HG03460 (cell line): ENCODE results near the gene CYS1.
A peak's percentile ranks its signal among the peaks of the same experiment; 100 is the strongest.
"Not testable (repeated sequence)": the region's sequence is repeated elsewhere in the genome, so short reads cannot be mapped to it uniquely, and the experiment has no call there.

Source experiments
- ATAC-seq: cut with Tn5 transposase; IDR thresholded peaks from one replicate; pipeline ENCODE4 v1.9.1; 2021; ENCODE audit not compliant: unreplicated experiment

The CYS1 gene, protein sequence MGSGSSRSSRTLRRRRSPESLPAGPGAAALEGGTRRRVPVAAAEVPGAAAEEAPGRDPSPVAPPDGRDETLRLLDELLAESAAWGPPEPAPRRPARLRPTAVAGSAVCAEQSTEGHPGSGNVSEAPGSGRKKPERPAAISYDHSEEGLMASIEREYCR

DNA sequence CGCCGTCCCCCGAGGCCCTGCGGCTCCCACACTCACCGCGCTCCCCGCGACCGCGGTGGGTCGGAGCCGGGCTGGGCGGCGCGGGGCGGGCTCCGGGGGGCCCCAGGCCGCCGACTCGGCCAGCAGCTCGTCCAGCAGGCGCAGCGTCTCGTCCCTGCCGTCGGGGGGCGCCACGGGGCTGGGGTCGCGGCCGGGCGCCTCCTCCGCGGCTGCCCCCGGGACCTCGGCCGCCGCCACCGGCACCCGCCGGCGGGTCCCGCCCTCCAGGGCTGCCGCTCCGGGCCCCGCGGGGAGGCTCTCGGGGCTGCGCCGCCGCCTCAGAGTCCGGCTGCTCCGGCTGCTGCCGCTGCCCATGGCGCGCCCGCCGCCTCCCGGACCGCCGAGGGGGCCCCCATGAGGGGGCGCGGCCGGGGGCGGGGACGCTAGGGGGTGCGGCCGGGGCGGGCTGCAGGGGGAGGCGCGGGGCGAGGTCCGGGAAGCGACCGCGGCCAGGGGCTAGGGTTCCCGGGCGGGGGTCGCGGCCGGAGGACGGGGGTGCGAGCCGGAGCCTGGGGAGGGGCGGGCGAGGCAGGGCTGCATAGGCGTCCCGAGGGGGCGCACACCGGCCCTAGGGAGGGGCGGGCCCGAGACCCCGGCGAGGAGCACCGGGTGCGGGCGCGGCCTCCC, at the start of gene CYS1:
TSS of gene CYS1 (minus strand) at position 542 of the 666 bp plus-strand sequence. CDS start at position 354, 188 bp downstream.
- peak; percentile 30 for ATAC-seq

DNA sequence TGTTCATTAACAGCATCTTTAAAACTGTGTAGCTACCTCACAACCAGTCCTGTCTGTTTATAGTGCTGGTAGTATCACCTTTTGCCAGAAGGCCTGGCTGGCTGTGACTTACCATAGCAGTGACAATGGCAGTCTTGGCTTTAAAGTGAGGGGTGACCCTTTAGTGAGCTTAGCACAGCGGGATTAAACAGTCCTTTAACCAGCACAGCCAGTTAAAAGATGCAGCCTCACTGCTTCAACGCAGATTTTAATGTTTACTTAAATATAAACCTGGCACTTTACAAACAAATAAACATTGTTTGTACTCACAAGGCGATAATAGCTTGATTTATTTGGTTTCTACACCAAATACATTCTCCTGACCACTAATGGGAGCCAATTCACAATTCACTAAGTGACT, 49.3 kb upstream of the CYS1 start:
- no peak for ATAC-seq

DNA sequence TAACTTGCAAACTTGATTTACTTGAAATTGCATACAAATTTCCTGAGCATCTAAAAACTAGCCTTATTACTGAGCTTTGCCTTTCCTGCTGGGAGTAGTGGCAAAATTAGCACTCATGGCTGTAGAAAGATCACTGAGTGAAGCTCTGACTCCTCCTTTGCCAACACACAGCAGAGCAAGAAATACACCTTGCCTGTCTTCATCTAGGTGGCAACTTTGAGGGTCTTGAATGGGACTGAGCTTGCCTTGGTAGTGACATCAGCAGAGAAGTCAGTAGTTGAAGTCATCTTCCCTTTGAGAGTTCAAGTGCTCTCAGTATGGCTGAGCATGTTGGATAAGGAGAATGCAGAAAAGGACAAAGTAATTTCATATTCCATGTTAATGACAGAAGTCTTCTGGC, 48.2 kb upstream of the CYS1 start:
- no peak for ATAC-seq

DNA sequence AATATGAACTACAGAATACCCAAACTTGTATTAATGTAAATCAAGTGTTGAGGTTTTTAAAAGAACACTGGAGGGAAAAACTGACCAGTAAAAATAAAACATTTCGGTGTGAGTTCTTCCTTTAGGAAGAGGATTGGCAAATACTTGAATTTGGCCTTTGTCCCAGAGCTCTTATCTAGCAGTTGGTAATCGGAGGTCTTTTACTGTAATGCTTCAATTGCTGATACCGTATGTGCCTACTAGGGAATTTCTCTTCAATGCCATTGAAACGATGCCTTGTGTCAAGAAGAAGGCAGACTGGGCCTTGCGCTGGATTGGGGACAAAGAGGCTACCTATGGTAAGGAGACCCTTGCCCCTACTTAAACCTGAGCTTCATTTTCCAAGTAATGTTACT, 46.4 kb upstream of the CYS1 start:
- no peak for ATAC-seq

DNA sequence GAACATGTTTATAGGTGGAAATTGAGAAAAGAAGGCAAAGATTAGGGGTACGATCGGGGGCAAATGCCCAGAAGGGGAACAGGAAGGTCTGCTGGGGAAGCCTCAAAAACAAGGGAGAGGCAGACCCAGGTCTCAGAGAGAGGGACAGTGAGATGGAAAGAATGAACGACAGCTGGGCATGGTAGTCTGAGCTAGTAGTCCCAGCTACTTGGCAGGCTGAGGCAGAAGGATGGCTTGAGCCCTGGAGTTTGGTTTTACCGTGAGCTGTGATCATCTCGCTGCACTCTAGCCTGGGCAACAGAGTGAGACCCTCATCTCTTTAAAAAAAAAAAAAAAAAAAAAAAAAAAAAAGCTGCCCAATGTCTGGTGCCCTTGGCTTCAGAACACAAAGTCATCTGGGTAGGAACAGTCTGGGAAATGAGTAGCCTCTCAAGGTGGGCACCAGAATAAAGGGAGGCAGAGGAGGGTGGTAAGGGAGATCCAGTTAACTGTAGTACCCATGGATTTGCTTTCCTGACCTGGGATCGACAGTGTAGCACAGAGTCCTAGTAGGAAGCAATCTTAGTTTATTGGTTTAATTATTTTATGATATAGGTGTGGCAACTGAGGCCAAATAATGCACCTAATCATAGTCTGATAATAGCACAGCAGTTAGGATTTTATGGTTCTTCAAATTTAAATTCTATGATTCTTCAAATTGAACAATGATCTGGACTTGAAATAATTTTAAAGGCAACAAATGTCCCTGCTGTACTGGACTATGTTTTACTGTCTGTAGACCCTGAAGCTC, 45.8 kb upstream of the CYS1 start:
- ATAC-seq: no peak

DNA sequence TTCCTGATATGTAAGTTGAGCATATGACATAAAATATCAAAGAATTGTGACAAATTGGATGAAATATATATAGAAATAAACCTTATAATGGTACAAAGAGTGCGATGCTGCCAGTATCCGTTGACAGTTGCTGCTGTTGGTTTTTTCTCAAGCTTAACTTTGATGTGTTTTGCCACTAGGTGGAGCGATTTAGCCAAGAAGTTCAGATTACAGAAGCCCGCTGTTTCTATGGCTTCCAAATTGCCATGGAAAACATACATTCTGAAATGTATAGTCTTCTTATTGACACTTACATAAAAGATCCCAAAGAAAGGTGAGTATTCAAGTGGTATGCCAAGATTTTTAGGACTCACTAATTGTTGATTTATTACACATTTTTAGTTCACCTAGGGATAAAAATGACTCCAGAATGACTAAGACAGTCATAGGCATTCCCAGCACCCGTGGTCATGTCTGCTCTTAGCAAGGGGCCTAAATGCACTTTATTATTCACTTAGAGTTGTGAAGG, 44.4 kb upstream of the CYS1 start:
- no peak for ATAC-seq

DNA sequence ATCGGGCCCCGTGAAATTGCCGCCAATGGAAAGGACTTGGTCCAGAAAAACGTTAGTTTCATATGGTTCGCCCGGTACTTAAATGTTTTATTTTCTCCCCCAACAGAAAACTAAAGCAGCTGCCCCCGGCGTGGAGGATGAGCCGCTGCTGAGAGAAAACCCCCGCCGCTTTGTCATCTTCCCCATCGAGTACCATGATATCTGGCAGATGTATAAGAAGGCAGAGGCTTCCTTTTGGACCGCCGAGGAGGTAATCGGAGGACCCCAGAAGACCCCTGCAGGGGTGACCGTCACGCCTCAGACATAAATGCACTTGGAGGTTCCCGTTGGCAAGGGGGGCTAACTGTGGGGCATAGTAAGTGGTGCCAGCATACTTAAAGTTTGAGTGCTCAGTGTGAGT, 43.1 kb upstream of the CYS1 start:
- ATAC-seq: no peak

DNA sequence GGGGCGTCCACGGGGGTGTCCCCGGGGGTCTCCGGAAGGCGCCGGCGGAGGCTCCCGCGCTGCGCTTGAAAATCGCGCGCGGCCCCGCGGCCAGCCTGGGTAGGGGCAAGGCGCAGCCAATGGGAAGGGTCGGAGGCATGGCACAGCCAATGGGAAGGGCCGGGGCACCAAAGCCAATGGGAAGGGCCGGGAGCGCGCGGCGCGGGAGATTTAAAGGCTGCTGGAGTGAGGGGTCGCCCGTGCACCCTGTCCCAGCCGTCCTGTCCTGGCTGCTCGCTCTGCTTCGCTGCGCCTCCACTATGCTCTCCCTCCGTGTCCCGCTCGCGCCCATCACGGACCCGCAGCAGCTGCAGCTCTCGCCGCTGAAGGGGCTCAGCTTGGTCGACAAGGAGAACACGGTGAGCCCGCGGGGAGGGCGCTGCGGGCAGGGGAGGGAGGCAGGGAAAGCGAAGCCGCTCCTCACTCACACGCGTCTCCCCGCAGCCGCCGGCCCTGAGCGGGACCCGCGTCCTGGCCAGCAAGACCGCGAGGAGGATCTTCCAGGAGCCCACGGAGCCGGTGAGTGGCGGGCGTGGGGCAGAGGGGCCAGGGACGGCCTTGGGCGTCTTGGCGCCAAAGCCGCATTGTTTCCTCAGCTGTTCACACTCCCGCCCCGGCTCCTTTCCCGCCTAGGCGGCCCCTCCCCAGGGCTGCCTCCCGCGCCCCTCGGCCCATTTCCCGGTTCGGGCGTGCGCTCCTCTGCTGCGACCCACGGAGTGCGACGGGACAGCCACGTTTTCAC, 42.5 kb upstream of the CYS1 start, which contains the start of gene RRM2:
TSS of gene RRM2 (plus strand) at position 240 of the 781 bp plus-strand sequence. CDS start at position 300, 60 bp downstream.
- ATAC-seq: peak; percentile 58

DNA sequence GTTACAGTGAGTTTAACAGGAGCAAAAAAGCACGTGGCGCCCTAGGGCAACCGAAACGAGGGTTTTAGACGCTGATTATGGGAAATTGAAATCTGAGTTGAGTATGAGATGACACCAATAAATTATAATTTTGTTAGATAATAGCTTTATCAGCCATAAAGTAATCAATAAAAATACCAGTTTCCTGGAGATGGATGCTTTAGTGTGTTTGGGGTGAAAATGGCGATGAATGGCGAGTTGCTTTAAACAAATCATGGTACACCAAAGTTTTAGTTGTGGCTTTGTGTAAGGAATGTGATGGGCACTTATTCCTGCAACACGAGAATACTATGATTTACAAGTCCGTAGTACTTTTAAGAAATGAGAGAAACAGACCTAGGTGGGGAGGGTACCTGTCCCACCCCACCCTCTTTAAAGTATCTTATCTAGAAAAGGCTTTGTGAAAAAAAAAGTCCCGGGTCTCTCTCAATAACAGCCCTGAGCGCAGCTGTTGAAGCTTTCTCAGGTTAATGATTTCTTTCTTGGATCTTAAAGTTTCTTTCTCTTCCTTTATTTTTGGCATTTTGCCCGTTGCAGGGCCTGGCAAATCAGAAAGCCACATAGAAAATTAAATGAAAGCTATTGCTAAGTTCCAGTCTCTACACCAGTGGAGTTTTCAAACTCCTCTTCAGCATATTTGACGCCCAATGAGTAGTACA, 40.8 kb upstream of the CYS1 start:
- ATAC-seq: no peak

DNA sequence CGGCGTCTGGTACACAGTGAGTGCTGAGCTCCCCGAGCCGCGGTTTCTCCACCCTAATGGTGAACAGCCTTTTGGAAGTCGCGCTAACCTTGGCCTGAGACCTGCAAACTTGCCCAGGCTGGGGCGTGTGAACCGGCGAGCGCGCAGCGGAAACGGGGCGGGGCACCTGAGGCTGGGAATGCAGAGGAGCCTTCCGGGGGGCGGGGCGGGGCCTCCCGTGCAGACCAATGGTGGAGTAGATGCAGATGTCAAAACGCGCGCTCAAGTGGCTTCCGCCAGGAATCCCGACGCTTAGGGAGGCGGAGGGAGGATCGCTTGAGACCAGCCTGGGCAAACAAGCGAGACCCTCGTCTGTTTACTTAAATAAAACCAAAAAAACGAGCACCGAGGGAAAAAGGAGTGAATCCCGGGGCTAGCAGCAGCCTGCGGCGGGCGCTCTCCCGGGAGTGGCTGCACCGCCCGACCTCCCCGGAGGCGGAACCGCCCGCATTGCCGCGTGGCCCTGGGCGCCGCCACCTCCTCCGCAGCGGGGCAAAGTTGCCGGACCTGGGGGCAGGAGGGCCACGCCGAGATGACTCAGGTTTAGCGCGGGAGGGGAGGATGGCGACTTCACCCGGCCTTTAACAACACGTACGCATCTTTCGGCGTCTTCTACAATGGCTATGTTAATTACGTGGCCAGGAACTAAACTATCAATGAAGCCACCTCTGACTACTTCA, 40.1 kb upstream of the CYS1 start:
- peak; percentile 50 for ATAC-seq

DNA sequence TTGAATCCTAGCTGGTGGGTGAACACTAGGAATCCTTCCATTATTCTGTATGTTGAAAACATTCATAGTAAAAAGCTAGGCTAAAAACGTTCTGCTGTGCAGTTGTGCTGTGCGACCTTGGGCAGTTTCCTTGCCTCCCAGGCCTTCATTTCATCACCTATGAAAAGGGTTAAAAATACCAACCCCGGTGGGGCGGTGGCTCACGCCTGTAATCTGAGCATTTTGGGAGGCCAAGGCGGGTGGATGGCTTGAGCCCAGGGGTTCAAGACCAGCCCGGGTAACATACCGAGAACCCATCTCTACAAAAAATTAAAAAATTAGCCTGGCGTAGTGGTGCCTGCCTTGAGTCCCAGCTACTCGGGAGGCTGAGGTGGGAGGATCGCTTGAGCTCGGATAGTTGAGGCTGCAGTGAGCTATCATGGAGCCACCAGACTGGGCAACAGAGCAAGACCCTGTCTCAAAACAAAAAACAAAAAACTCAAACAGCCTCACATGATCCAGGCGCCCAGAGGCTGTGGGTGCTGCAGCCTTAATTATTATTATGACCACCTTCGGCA, 39.5 kb upstream of the CYS1 start:
- no peak for ATAC-seq

DNA sequence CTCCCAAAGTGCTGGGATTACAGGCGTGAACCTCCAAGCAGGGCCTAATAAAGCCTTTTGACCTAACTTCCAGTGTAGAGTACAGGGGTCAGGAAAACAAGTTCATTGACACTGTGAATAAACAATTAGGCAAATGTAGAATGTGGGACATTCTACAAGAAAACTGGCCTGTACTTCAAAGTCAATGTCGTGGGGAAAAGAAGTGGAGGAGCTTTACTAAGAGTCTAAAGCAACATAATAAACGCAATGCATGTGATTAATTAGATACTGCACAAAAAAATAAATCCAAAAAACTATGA, 38.8 kb upstream of the CYS1 start:
- no peak for ATAC-seq

DNA sequence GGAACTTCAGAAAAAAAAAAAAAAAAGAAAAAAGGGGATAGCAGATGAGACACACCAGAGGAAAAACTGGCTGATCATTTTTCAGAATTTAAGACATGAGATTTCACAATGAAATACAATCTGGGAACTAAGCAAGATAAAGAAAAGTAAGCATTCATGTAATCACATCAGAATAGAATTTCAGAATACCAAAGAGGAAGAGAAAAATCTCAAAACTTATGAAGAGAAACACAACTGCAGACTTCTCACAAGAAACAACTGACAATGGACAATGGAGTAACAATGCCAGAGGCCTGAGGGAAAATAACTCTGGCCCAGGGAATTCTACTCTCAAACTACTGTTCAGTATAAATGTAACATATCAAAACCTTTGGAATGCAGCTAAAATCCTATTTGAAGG, 29.1 kb upstream of the CYS1 start:
- no peak for ATAC-seq

DNA sequence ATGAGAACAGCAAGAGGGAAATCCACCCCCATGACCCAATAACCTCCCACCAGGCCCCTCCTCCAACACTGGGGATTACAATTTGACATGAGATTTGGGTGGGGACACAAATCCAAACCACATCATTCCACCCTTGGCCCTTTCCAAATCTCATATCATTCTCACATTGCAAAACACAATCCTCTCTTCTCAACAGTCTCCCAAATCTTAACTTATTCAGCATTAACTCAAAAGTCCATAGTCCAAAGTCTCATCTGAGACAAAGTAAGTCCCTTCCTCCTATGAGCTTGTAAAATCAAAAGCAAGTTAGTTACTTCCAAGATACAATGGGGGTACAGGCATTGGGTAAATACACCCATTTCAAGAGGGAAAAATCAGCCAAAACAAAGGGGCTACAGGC, 24.7 kb upstream of the CYS1 start:
- ATAC-seq: not testable (repeated sequence)

DNA sequence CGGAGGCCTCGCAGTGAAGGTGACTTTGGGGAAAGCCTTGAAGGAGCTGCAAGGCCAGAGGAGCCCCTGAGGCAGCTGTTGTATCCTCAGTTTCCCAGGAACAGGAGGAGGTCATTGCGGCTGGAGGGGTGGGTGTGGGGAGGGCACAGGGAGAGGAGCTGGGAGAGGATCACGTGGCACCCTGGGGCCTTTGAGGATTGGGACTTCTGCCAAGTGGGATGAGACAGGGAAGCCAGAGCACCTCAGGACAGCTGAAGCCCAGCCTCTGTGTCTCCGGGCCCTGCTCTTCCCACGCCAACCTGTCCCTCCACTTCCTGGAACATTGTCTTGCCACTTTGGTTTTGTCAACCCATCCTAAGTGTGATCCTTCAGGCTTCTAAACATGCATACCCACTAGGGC, 23.0 kb upstream of the CYS1 start:
- no peak for ATAC-seq

DNA sequence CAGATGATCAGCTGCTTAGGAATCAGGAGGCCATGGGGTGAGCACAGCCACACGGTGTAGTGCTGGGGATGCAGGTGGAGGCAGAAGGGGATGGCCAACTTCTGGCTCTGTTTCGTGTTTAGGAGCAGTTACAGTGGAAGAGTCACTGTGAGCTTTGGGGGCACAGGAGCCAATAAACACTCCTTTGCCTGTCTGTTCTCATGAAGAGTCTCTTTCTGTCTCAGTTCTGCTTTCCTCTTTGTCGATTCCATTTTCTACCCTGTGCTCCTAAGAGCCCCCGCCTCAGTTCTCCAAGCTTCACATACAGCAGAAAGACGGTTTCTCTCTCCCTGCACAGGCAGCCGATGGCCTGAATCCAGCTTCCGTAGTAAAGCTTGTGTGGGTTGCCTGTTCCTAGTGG, 21.3 kb upstream of the CYS1 start:
- no peak for ATAC-seq

DNA sequence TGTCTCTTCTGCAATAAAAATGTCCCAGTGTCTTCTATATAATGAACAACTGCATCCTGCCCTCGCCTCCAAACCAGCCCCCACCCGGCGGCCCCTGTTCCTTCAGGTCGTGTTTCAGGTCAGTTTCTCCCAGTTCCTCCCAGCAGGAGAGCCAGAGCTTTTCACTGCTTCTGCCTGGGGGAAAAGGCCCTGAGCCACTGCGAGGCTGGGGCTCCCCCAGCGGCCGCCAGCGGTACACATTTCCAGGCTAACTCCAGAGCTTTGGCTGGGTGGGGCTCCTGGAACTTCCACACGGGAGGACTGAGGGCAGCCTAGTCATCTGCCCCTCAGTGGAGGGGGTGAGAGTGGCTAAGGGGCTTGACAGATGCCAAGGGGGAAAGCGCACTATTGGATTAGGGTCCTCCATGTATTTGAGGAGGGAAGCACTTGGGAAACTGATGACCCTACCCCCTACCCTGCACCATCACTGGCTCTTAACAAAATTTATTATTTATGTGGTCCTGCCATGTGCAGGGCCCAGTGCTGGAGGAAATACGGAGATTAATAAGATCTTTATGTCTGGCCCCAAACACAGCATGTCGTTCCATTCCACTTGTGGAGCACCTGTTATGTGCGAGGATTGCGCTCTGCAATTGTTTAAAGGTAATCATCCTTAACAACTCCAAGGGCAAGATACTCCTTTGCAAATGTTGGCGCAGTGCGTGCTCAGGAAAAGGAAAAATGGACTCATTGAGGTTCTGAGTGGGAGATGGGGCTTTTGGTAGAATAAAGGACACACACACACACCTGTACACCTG, 17.3 kb upstream of the CYS1 start:
- ATAC-seq: peak; percentile 79

DNA sequence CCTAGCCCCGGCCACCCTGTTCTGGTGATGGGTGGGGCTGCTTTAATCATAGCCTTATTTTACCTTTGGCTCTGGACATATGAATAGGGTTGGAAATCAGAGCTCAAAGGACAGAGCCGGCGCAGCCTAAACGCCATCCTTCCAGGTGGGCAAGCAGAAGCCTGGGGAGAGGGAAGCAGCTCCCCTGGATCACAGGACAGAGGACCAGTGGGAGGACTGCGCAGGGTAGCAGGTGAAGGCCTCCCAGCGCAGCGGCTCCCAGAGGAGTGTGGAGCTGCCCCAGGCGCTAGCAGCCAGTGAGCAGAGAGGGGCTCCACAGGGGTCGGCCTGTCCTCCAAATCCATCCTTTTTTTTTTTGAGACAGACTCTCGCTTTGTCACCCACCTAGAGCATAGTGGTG, 16.4 kb upstream of the CYS1 start:
- ATAC-seq: no peak

DNA sequence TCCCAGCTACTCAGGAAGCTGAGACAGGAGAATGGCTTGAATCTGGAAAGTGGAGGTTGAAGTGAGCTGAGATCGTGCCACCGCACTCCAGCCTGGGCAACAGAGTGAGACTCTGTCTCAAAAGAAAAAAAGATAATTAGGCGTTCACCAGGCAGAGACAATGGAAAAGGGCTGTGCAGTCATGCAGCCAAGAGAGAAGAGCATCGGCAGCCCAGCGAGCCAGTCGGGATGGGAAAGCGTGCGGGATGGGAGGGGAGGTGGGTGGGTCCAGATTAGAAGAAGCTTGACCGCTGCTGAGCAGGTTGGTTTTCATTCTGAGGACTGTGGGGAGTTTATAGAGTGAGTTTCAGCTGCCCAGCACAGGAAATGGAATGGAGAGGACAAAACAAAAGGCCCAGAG, 15.0 kb upstream of the CYS1 start:
- ATAC-seq: no peak
